Measurements from ENCODE around the gene PBX4. TPM values are rescaled to one million over a fixed set of nuclear protein-coding genes. Genes with fewer than 3 reads are reported as not detected.
A peak's percentile ranks its signal among the peaks of the same experiment; 100 is the strongest.

Gene PBX4
- total RNA-seq, 1 donor from 2014 or later, result 0.46 TPM

GRCh38 chr19:19534556-19535265 is 83.8 kb downstream of the PBX4 start:
- TF ChIP-seq CTCF (IDR thresholded peaks at IDR 0.05), result no peak
- Mint-ChIP-seq H3K9me3 (ENCODE audit: unreplicated experiment) (no peaks in the 10 kb centered on the region), H3K27ac (ENCODE audit: unreplicated experiment) (no peak overlapping the region), H3K36me3 (ENCODE audit: unreplicated experiment) (no peaks in the 10 kb centered on the region), H3K27me3 (ENCODE audit: unreplicated experiment) (no peaks in the 10 kb centered on the region), H3K4me1 (ENCODE audit: unreplicated experiment) (peaks cover 30% of the 10 kb centered on the region), H3K4me3 (ENCODE audit: unreplicated experiment) (no peak overlapping the region)
- DNase-seq (ENCODE audit: extremely low spot score, unreplicated experiment), result no peak

- Mint-ChIP-seq H3K4me1 (ENCODE audit: unreplicated experiment) (peaks cover 34% of the 10 kb centered on the region), H3K4me3 (ENCODE audit: unreplicated experiment) (no peak overlapping the region), H3K36me3 (ENCODE audit: unreplicated experiment) (no peaks in the 10 kb centered on the region), H3K9me3 (ENCODE audit: unreplicated experiment) (no peaks in the 10 kb centered on the region), H3K27me3 (ENCODE audit: unreplicated experiment) (no peaks in the 10 kb centered on the region), H3K27ac (ENCODE audit: unreplicated experiment) (no peak overlapping the region)
- TF ChIP-seq CTCF (IDR thresholded peaks at IDR 0.05), result no peak
- DNase-seq (ENCODE audit: extremely low spot score, unreplicated experiment), result no peak
Measured at GRCh38 chr19:19533841-19534240, 84.6 kb downstream of the PBX4 start.

GRCh38 chr19:19532806-19533701 is 85.4 kb downstream of the PBX4 start:
- DNase-seq (ENCODE audit: extremely low spot score, unreplicated experiment), result no peak
- H3K27ac Mint-ChIP-seq (ENCODE audit: unreplicated experiment), result no peak overlapping the region
- H3K9me3 Mint-ChIP-seq (ENCODE audit: unreplicated experiment), result no peaks in the 10 kb centered on the region
- H3K36me3 Mint-ChIP-seq (ENCODE audit: unreplicated experiment), result no peaks in the 10 kb centered on the region
- no peak for TF ChIP-seq CTCF (IDR thresholded peaks at IDR 0.05)
- peaks cover 28% of the 10 kb centered on the region for H3K4me1 Mint-ChIP-seq (ENCODE audit: unreplicated experiment)
- H3K4me3 Mint-ChIP-seq (ENCODE audit: unreplicated experiment), result no peak overlapping the region
- H3K27me3 Mint-ChIP-seq (ENCODE audit: unreplicated experiment), result no peaks in the 10 kb centered on the region

GRCh38 chr19:19531951-19532805 is 86.3 kb downstream of the PBX4 start:
- Mint-ChIP-seq H3K4me1 (ENCODE audit: unreplicated experiment) (peaks cover 25% of the 10 kb centered on the region), H3K9me3 (ENCODE audit: unreplicated experiment) (no peaks in the 10 kb centered on the region), H3K4me3 (ENCODE audit: unreplicated experiment) (no peak overlapping the region), H3K27ac (ENCODE audit: unreplicated experiment) (no peak overlapping the region), H3K36me3 (ENCODE audit: unreplicated experiment) (peaks cover 2% of the 10 kb centered on the region), H3K27me3 (ENCODE audit: unreplicated experiment) (no peaks in the 10 kb centered on the region)
- peak; percentile 97 for TF ChIP-seq CTCF (IDR thresholded peaks at IDR 0.05)
- peak; percentile 94 for DNase-seq (ENCODE audit: extremely low spot score, unreplicated experiment)

Measured in osteocyte (in vitro differentiated cells).